IMR-90 (cell line): ENCODE measurements around the gene ATXN1. TPM values are rescaled to one million over a fixed set of nuclear protein-coding genes. Genes with fewer than 3 reads are reported as not detected.

Experiments
- ATAC-seq: fragments of 200-7000 bp; cut with Tn5 transposase; 2 replicates; pipeline ENCODE4 v1.9.1; 2020; ENCODE audit warnings: low read depth, mild to moderate bottlenecking, moderate library complexity
- BruUV-seq: library from RNA; stranded (reverse); fragments of 400-500 nt; replicated peaks from 2 replicates; lab custom pipeline; 2021; lab: Mats Ljungman, UMichigan
- CTCF ChIA-PET: fragments of 300-600 bp; formaldehyde crosslinking; extraction: SDS; loops from one replicate; lab custom pipeline; 2021; ENCODE audit warnings: antibody characterized with exemption; lab: Yijun Ruan, JAX
- POLR2A ChIA-PET: fragments of 300-600 bp; sonication (Branson Sonifier 250); formaldehyde crosslinking; loops from one replicate; lab custom pipeline; 2022; ENCODE audit warnings: antibody characterized with exemption; ENCODE audit not compliant: unreplicated experiment; lab: Charles Lee
- DNase-seq: peaks from one replicate; pipeline ENCODE4 v3.0.0; 2013
- H2AFZ ChIP-seq: replicated peaks from 2 replicates; pipeline ENCODE3; 2013; ENCODE audit warnings: low read length, mild to moderate bottlenecking; ENCODE audit not compliant: poor library complexity
- H2AK5ac ChIP-seq: 2 replicates; pipeline ENCODE4 v1.6.1; 2013; ENCODE audit warnings: low read depth, low read length, inconsistent platforms
- H2AK9ac ChIP-seq: replicated peaks from 2 replicates; pipeline ENCODE3; 2013; ENCODE audit warnings: mild to moderate bottlenecking, low read depth, low read length, moderate library complexity; ENCODE audit not compliant: poor library complexity
- H2BK120ac ChIP-seq: 2 replicates; pipeline ENCODE4 v1.6.1; 2013; ENCODE audit warnings: low read depth, low read length, inconsistent platforms
- H2BK15ac ChIP-seq: 3 replicates; pipeline ENCODE4 v1.6.1; 2013; ENCODE audit warnings: low read depth, low read length, inconsistent platforms
- H2BK20ac ChIP-seq: 2 replicates; pipeline ENCODE4 v1.6.1; 2013; ENCODE audit warnings: low read depth, mild to moderate bottlenecking, inconsistent platforms, low read length, moderate library complexity
- H2BK5ac ChIP-seq: 2 replicates; pipeline ENCODE4 v1.6.1; 2013; ENCODE audit warnings: mild to moderate bottlenecking, low read depth, low read length, inconsistent platforms; ENCODE audit not compliant: poor library complexity, severe bottlenecking
- H3K14ac ChIP-seq: replicated peaks from 2 replicates; pipeline ENCODE4 v1.6.1; 2013; ENCODE audit warnings: low read depth, low read length, inconsistent platforms
- H3K18ac ChIP-seq: 2 replicates; pipeline ENCODE4 v1.6.1; 2013; ENCODE audit warnings: low read depth, low read length, control low read depth
- H3K23ac ChIP-seq: 2 replicates; pipeline ENCODE4 v1.6.1; 2013; ENCODE audit warnings: low read depth, low read length, inconsistent platforms
- H3K27ac ChIP-seq: 2 replicates; pipeline ENCODE4 v1.5.1; 2013; ENCODE audit warnings: mild to moderate bottlenecking, control low read depth, low read length; ENCODE audit not compliant: insufficient read depth
- H3K27me3 ChIP-seq: 2 replicates; pipeline ENCODE4 v1.6.1; 2013; ENCODE audit warnings: low read length; ENCODE audit not compliant: control insufficient read depth, insufficient read depth
- H3K36me3 ChIP-seq: 2 replicates; pipeline ENCODE4 v1.6.1; 2013; ENCODE audit warnings: low read length, mixed read lengths; ENCODE audit not compliant: control insufficient read depth, insufficient read depth
- H3K4ac ChIP-seq: 2 replicates; pipeline ENCODE4 v1.6.1; 2013; ENCODE audit warnings: low read depth, low read length, inconsistent platforms
- H3K4me1 ChIP-seq: 2 replicates; pipeline ENCODE4 v1.6.1; 2013; ENCODE audit warnings: low read length, mixed read lengths; ENCODE audit not compliant: control insufficient read depth, insufficient read depth
- H3K4me2 ChIP-seq: 2 replicates; pipeline ENCODE4 v1.6.1; 2013; ENCODE audit warnings: low read depth, mild to moderate bottlenecking, control low read depth, low read length, moderate library complexity
- H3K4me3 ChIP-seq: 2 replicates; pipeline ENCODE4 v1.5.1; 2013; ENCODE audit warnings: low read depth, mild to moderate bottlenecking, control low read depth, low read length, moderate library complexity; ENCODE audit not compliant: insufficient read depth
- H3K56ac ChIP-seq: 2 replicates; pipeline ENCODE4 v1.6.1; 2013; ENCODE audit warnings: low read length, inconsistent platforms; ENCODE audit not compliant: insufficient read depth; ENCODE audit errors: extremely low read depth
- H3K79me1 ChIP-seq, 2 experiments: 2 replicates each; pipeline ENCODE4 v1.6.1; 2013; ENCODE audit warnings: low read length in 2 of 2, inconsistent platforms in 1 of 2, low read depth in 1 of 2
- H3K9ac ChIP-seq: 2 replicates; pipeline ENCODE4 v1.6.1; 2013; ENCODE audit warnings: low read depth, low read length, control low read depth
- H3K9me1 ChIP-seq: 2 replicates; pipeline ENCODE4 v1.6.1; 2013; ENCODE audit warnings: low read length, inconsistent platforms; ENCODE audit not compliant: insufficient read depth
- H3K9me3 ChIP-seq: 2 replicates; pipeline ENCODE4 v1.6.1; 2013; ENCODE audit warnings: low read length; ENCODE audit not compliant: control insufficient read depth, insufficient read depth
- H4K20me1 ChIP-seq: 2 replicates; pipeline ENCODE4 v1.6.1; 2013; ENCODE audit warnings: low read length, inconsistent platforms; ENCODE audit not compliant: insufficient read depth
- H4K5ac ChIP-seq: 2 replicates; pipeline ENCODE4 v1.6.1; 2013; ENCODE audit warnings: mild to moderate bottlenecking, low read depth, low read length, control low read depth
- H4K8ac ChIP-seq, 2 experiments: 2 replicates each; pipeline ENCODE4 v1.6.1; 2013; ENCODE audit warnings: low read depth in 2 of 2, low read length in 2 of 2, control low read depth in 1 of 2, inconsistent platforms in 1 of 2
- H4K91ac ChIP-seq: 2 replicates; pipeline ENCODE4 v1.6.1; 2013; ENCODE audit warnings: low read depth, low read length, inconsistent platforms; ENCODE audit not compliant: insufficient read depth
- CEBPB ChIP-seq: IDR thresholded peaks from 2 replicates; pipeline ENCODE4 v1.6.1; 2012; ENCODE audit warnings: low read depth, low read length, improper control_type of control experiment
- FOS ChIP-seq: fragments of 150-350 bp; IDR thresholded peaks from 2 replicates; pipeline ENCODE4 v1.6.1; 2016; ENCODE audit warnings: low read depth, low read length
- MAFK ChIP-seq: IDR thresholded peaks from 2 replicates; pipeline ENCODE4 v1.6.1; 2012; ENCODE audit warnings: low read depth, low read length, improper control_type of control experiment
- SMC3 ChIP-seq: fragments of 150-350 bp; IDR thresholded peaks from 2 replicates; pipeline ENCODE4 v1.6.1; 2016; ENCODE audit warnings: low read depth, mild to moderate bottlenecking, antibody characterized with exemption, low read length, moderate library complexity
- WGBS, 2 experiments: methylation state at CpG; one replicate each; pipeline versions ENCODE4 v1.1.5 to v1.1.7; 2013; ENCODE audit warnings: missing lambda C conversion rate in 2 of 2; ENCODE audit not compliant: insufficient read length in 1 of 2; ENCODE audit errors: extremely low coverage in 2 of 2; 5-methylcytosine and 5-hydroxymethylcytosine counted together
- dilution Hi-C: fragments of 300-500 bp; cut with HindIII; formaldehyde crosslinking; loops from one replicate; pipeline ENCODE4 v1.14.3; 2018; ENCODE audit warnings: low sequenced_read_pairs; ENCODE audit not compliant: unreplicated experiment
- in situ Hi-C: fragments of 300-500 bp; cut with MboI; formaldehyde crosslinking; loops from 3 replicates; pipeline ENCODE4 v1.14.3; 2019; ENCODE audit warnings: low sequenced_read_pairs, inconsistent platforms, mixed read lengths
- intact Hi-C: fragments of 100-400 bp; cut with micrococcal nuclease; formaldehyde crosslinking; loops from 2 replicates; pipeline ENCODE4 v1.10.0; 2022
- polyA plus RNA-seq, 3 experiments: library from polyadenylated mRNA; depleted of rRNA; stranded (reverse); fragments of >200 nt; gene quantifications; 2 replicates each; pipeline ENCODE4 v1.2.3, GENCODE V29; 2012; ENCODE audit warnings: low replicate concordance in 1 of 3
- total RNA-seq: library from RNA; depleted of rRNA; stranded (reverse); fragments of >200 nt; gene quantifications from 2 replicates; pipeline ENCODE4 v1.2.3, GENCODE V29; 2012
- TF ChIP-seq, protein P1 (sequence below): fragments of 150-350 bp; IDR thresholded peaks from 2 replicates; pipeline ENCODE4 v1.6.1; 2017; ENCODE audit warnings: mild to moderate bottlenecking, antibody characterized with exemption, low read length, low read depth
- TF ChIP-seq, protein P2 (sequence below): conservative IDR thresholded peaks from 2 replicates; pipeline ENCODE4 v1.5.1; 2012; ENCODE audit warnings: mild to moderate bottlenecking, low read depth, low read length, improper control_type of control experiment

Gene ATXN1
- total and polyA plus RNA-seq, 2 of the 4 experiments (the other 2 are of a cell fraction) = 7.3 to 11.1 TPM

DNA sequence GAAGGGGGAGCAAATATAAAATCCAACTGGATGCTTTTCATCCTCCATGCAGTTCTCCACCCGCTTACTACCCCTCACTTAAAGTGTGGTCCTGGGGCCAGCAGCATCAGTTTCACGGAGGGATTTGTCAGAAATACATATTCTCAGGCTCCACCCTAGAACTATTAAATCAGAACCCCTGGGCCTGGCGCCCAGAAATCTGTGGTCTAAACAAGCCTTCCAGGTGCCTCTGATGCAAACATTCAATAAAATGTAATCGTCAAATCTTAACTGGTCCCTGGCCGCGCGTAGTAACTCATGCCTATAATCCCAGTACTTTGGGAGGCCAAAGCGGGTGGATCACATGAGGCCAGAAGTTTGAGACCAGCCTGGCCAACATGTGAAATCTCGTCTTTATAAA is 47.7 kb downstream of the ATXN1 start:
- Histone ChIP-seq H3K4me2 (peak overlapping the region; percentile 81), H4K8ac (no peak overlapping the region), H3K4me1 (peaks cover 20% of the 10 kb centered on the region), H3K9ac (no peak overlapping the region), H3K36me3 (peaks cover 6% of the 10 kb centered on the region; the same call in 1 of the 2 replicates), H3K4me3 (no peak overlapping the region), H2BK20ac (peak overlapping the region; percentile 27; the same call in 1 of the 2 replicates), H4K91ac (peak overlapping the region; percentile 42; the same call in 1 of the 2 replicates), H3K27ac (peak overlapping the region; percentile 34; the same call in 1 of the 2 replicates), H3K56ac (no peak overlapping the region), H2AK5ac (no peak overlapping the region), H3K27me3 (no peaks in the 10 kb centered on the region), H3K23ac (no peak overlapping the region), H2AK9ac (no peak overlapping the region), H3K18ac (peak overlapping the region; percentile 74), H2BK120ac (0 out of 2 replicates have a peak overlapping the region, but pooled peaks have one; percentile 59), H3K14ac (no peak overlapping the region; the same call in 1 of the 2 replicates), H2BK5ac (peak overlapping the region; percentile 77), H2BK15ac (0 out of 3 replicates have a peak overlapping the region, but pooled peaks have one; percentile 6), H3K4ac (peak overlapping the region; percentile 28; the same call in 1 of the 2 replicates), H3K9me3 (no peaks in the 10 kb centered on the region), H3K9me1 (peaks cover 15% of the 10 kb centered on the region), H4K20me1 (peaks cover 9% of the 10 kb centered on the region; the same call in 1 of the 2 replicates), H3K79me1 (peaks cover 37 to 59% of the 10 kb centered on the region in 2 experiments), H4K5ac (no peak overlapping the region), H2AFZ (no peak overlapping the region)
- in situ Hi-C loops (no loop called here), dilution Hi-C loops (no loop called here), intact Hi-C loops (loop anchor here (1.0 kb wide), 1 partner anchor 12 kb away; no protein-coding TSS in a partner anchor)
- BruUV-seq = no TSS peak
- ATAC-seq (no peak), DNase-seq (no peak)
- ChIA-PET POLR2A (no interaction called here), CTCF (no interaction called here)
- 96% methylated on average over 3 of the region's 9 CpGs; no CpG with 5 or more reads in 1 of the 2 experiments for WGBS, 2 experiments
- TF ChIP-seq, protein P1, sequence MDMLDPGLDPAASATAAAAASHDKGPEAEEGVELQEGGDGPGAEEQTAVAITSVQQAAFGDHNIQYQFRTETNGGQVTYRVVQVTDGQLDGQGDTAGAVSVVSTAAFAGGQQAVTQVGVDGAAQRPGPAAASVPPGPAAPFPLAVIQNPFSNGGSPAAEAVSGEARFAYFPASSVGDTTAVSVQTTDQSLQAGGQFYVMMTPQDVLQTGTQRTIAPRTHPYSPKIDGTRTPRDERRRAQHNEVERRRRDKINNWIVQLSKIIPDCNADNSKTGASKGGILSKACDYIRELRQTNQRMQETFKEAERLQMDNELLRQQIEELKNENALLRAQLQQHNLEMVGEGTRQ = no peak
- TF ChIP-seq, protein P2, sequence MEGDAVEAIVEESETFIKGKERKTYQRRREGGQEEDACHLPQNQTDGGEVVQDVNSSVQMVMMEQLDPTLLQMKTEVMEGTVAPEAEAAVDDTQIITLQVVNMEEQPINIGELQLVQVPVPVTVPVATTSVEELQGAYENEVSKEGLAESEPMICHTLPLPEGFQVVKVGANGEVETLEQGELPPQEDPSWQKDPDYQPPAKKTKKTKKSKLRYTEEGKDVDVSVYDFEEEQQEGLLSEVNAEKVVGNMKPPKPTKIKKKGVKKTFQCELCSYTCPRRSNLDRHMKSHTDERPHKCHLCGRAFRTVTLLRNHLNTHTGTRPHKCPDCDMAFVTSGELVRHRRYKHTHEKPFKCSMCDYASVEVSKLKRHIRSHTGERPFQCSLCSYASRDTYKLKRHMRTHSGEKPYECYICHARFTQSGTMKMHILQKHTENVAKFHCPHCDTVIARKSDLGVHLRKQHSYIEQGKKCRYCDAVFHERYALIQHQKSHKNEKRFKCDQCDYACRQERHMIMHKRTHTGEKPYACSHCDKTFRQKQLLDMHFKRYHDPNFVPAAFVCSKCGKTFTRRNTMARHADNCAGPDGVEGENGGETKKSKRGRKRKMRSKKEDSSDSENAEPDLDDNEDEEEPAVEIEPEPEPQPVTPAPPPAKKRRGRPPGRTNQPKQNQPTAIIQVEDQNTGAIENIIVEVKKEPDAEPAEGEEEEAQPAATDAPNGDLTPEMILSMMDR = no peak
- TF ChIP-seq MAFK (no peak), FOS (no peak), SMC3 (no peak), CEBPB (no peak)
